PC-9 (cell line): ENCODE results near the gene ZNF613. TPM values are rescaled to one million over a fixed set of nuclear protein-coding genes. Genes with fewer than 3 reads are reported as not detected.

Source experiments
- total RNA-seq: library from RNA; stranded (reverse); gene quantifications from 2 replicates; pipeline ENCODE4 v1.2.3, GENCODE V29; 2021

Gene ZNF613
- total RNA-seq, 1 experiment from 2014 or later, result 4.8 TPM

Other genes starting within 250 kb of the ZNF613 start
- gene SPACA6, start 234.1 kb upstream of the ZNF613 start, total RNA-seq, result 29.5 and 40.5 TPM in 2 replicates
- gene HAS1, start 203.5 kb upstream of the ZNF613 start, total RNA-seq, result not detected in 2 replicates
- gene FPR1, start 175.6 kb upstream of the ZNF613 start, total RNA-seq, result not detected in 2 replicates
- not detected in 2 replicates for gene FPR2, start 166.3 kb upstream of the ZNF613 start, total RNA-seq
- gene FPR3, start 132.3 kb upstream of the ZNF613 start, total RNA-seq, result not detected in 2 replicates
- 5.3 and 5.4 TPM in 2 replicates for gene ZNF577, start 39.5 kb upstream of the ZNF613 start, total RNA-seq
- gene ZNF649, start 22.5 kb upstream of the ZNF613 start, total RNA-seq, result 8.8 and 9.6 TPM in 2 replicates
- gene ZNF350, start 59.4 kb downstream of the ZNF613 start, total RNA-seq, result 12.0 and 12.4 TPM in 2 replicates
- 5.3 and 8.5 TPM in 2 replicates for gene ZNF615, start 80.7 kb downstream of the ZNF613 start, total RNA-seq
- 8.6 and 9.9 TPM in 2 replicates for gene ZNF614, start 100.9 kb downstream of the ZNF613 start, total RNA-seq
- gene ZNF432, start 121.4 kb downstream of the ZNF613 start, total RNA-seq, result 8.1 and 9.9 TPM in 2 replicates
- 20.4 and 24.9 TPM in 2 replicates for gene ZNF841, start 168.3 kb downstream of the ZNF613 start, total RNA-seq
- 9.9 and 12.6 TPM in 2 replicates for gene ZNF616, start 212.5 kb downstream of the ZNF613 start, total RNA-seq
- 12.2 and 14.3 TPM in 2 replicates for gene ZNF836, start 244.1 kb downstream of the ZNF613 start, total RNA-seq